ENCODE data around the gene SLC6A3. TPM values are rescaled to one million over a fixed set of nuclear protein-coding genes. Genes with fewer than 3 reads are reported as not detected.

The SLC6A3 gene
- polyA plus RNA-seq, 3 donors: not detected

GRCh38 chr5:1386274-1386717 is 58.9 kb downstream of the SLC6A3 start:
- peak overlapping the region; percentile 79 for H3K9ac ChIP-seq (ENCODE audit: insufficient read depth, low read length, poor library complexity, severe bottlenecking)
- TF ChIP-seq, protein P1, sequence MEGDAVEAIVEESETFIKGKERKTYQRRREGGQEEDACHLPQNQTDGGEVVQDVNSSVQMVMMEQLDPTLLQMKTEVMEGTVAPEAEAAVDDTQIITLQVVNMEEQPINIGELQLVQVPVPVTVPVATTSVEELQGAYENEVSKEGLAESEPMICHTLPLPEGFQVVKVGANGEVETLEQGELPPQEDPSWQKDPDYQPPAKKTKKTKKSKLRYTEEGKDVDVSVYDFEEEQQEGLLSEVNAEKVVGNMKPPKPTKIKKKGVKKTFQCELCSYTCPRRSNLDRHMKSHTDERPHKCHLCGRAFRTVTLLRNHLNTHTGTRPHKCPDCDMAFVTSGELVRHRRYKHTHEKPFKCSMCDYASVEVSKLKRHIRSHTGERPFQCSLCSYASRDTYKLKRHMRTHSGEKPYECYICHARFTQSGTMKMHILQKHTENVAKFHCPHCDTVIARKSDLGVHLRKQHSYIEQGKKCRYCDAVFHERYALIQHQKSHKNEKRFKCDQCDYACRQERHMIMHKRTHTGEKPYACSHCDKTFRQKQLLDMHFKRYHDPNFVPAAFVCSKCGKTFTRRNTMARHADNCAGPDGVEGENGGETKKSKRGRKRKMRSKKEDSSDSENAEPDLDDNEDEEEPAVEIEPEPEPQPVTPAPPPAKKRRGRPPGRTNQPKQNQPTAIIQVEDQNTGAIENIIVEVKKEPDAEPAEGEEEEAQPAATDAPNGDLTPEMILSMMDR (IDR thresholded peaks at IDR 0.05): no peak
- peak overlapping the region; percentile 81 for H3K4me2 ChIP-seq (replicated peaks; ENCODE audit: extremely low read depth, low read length, poor library complexity, severe bottlenecking)
- H3K27me3 Mint-ChIP-seq (ENCODE audit: low read depth in 3 of 3): peaks cover 38 to 43% (median 42%) of the 10 kb centered on the region in 3 donors
- peaks cover 16 to 19% of the 10 kb centered on the region in 2 donors for H3K4me1 ChIP-seq (ENCODE audit: control insufficient read depth in 1 of 2, insufficient read depth in 2 of 2, low read length in 2 of 2)
- peak overlapping the region; percentile 88 to 97 (median 94) for H3K27ac Mint-ChIP-seq
- no peaks in the 10 kb centered on the region for H4K20me1 ChIP-seq (ENCODE audit: insufficient read depth, low read length)
- peaks cover 1 to 11% (median 5%) of the 10 kb centered on the region in 7 donors for H3K9me3 Mint-ChIP-seq
- 1% methylated on average over 36 of the region's 36 CpGs for WGBS (ENCODE audit: insufficient coverage)
- peak overlapping the region; percentile 90 to 98 for H3K4me3 Mint-ChIP-seq
- H3K4me1 Mint-ChIP-seq: peaks cover 22% of the 10 kb centered on the region
- no peaks in the 10 kb centered on the region for H3K9me3 ChIP-seq (replicated peaks in 1 of 2; ENCODE audit: control insufficient read depth in 1 of 2, insufficient read depth in 1 of 2, low read length in 2 of 2)
- intact Hi-C loops (cut with micrococcal nuclease): loop anchor here (10.0 kb wide), 2 partner anchors 139 to 259 kb away; partner anchors contain the start of gene LPCAT1 (in 1 of the 2)
- H3K27me3 ChIP-seq (ENCODE audit: control insufficient read depth in 2 of 2, insufficient read depth in 2 of 2, low read length in 2 of 2): peaks cover 0 to 29% of the 10 kb centered on the region in 2 donors
- H3K36me3 Mint-ChIP-seq: peaks cover 0 to 5% of the 10 kb centered on the region in 2 donors
- H3K27ac ChIP-seq (ENCODE audit: low read depth in 1 of 2, low read length in 2 of 2): peak overlapping the region; percentile 69 to 72
- no peaks in the 10 kb centered on the region for H3K36me3 ChIP-seq (replicated peaks in 1 of 2; ENCODE audit: control insufficient read depth in 1 of 2, insufficient read depth in 2 of 2, low read length in 2 of 2)
- DNase-seq: peak; percentile 28 to 41 (median 36)
- H3K4me3 ChIP-seq (replicated peaks in 1 of 3; ENCODE audit: low read depth in 2 of 3, low read length in 3 of 3): peak overlapping the region; percentile 44 to 78 (median 57)
- H2AFZ ChIP-seq (ENCODE audit: insufficient read depth, low read depth, low read length, poor library complexity, severe bottlenecking): peak overlapping the region; percentile 89
- no peaks in the 10 kb centered on the region for H3K79me2 ChIP-seq (ENCODE audit: insufficient read depth, low read length)

GRCh38 chr5:1385395-1386273 is 59.6 kb downstream of the SLC6A3 start:
- peaks cover 37 to 48% (median 44%) of the 10 kb centered on the region in 3 donors for H3K27me3 Mint-ChIP-seq (ENCODE audit: low read depth in 3 of 3)

More at GRCh38 chr5:1385395-1386273, 59.6 kb downstream of the SLC6A3 start:
- Mint-ChIP-seq H3K9me3 (peaks cover 1 to 12% (median 5%) of the 10 kb centered on the region in 7 donors), H3K4me1 (peaks cover 22% of the 10 kb centered on the region), H3K36me3 (peaks cover 0 to 5% of the 10 kb centered on the region in 2 donors), H3K4me3 (peak overlapping the region; percentile 90 to 98), H3K27ac (peak overlapping the region; percentile 88 to 97 (median 94))
- intact Hi-C loops (cut with micrococcal nuclease): loop anchor here (10.0 kb wide), 2 partner anchors 139 to 259 kb away; partner anchors contain the start of gene LPCAT1 (in 1 of the 2)
- Histone ChIP-seq H3K36me3 (replicated peaks in 1 of 2; ENCODE audit: control insufficient read depth in 1 of 2, insufficient read depth in 2 of 2, low read length in 2 of 2) (no peaks in the 10 kb centered on the region), H2AFZ (ENCODE audit: insufficient read depth, low read depth, low read length, poor library complexity, severe bottlenecking) (peak overlapping the region; percentile 89), H3K27me3 (ENCODE audit: control insufficient read depth in 2 of 2, insufficient read depth in 2 of 2, low read length in 2 of 2) (peaks cover 0 to 29% of the 10 kb centered on the region in 2 donors), H3K79me2 (ENCODE audit: insufficient read depth, low read length) (no peaks in the 10 kb centered on the region), H3K9ac (ENCODE audit: insufficient read depth, low read length, poor library complexity, severe bottlenecking) (peak overlapping the region; percentile 79), H3K9me3 (replicated peaks in 1 of 2; ENCODE audit: control insufficient read depth in 1 of 2, insufficient read depth in 1 of 2, low read length in 2 of 2) (no peaks in the 10 kb centered on the region), H3K4me1 (ENCODE audit: control insufficient read depth in 1 of 2, insufficient read depth in 2 of 2, low read length in 2 of 2) (peaks cover 16 to 19% of the 10 kb centered on the region in 2 donors), H3K27ac (ENCODE audit: low read depth in 1 of 2, low read length in 2 of 2) (peak overlapping the region; percentile 69 to 72), H3K4me2 (replicated peaks; ENCODE audit: extremely low read depth, low read length, poor library complexity, severe bottlenecking) (peak overlapping the region; percentile 81), H4K20me1 (ENCODE audit: insufficient read depth, low read length) (no peaks in the 10 kb centered on the region), H3K4me3 (replicated peaks in 1 of 3; ENCODE audit: low read depth in 2 of 3, low read length in 3 of 3) (peak overlapping the region; percentile 44 to 78 (median 57))
- 11% methylated on average over 44 of the region's 48 CpGs for WGBS (ENCODE audit: insufficient coverage)
- TF ChIP-seq, protein P1 (IDR thresholded peaks at IDR 0.05): no peak
- DNase-seq: peak; percentile 69 to 80 (median 73)
